HG03460 (cell line): Measurements from ENCODE around the gene LANCL3.
A peak's percentile ranks its signal among the peaks of the same experiment; 100 is the strongest.

Experiments used
- ATAC-seq: cut with Tn5 transposase; IDR thresholded peaks from one replicate; pipeline ENCODE4 v1.9.1; 2021; ENCODE audit not compliant: unreplicated experiment

Gene LANCL3

DNA sequence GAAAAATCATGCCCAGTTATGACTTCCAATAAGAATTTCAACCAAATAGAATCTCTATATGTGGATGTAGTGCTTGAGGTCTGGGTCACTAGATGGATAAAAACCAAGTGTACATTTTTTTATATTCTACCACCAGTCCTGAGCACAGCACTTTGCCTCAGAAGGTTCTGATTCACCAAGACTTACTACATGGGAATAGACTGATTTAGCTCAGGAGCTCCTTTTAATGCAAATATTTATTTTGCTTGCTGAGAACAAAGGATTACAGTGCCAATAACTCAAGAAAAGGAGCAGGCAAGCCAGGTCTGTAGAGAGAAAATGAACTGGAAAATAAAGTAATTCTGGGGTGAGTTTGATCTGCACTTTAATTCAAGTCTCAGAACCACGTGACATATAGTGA is 107.8 kb downstream of the LANCL3 start:
- no peak for ATAC-seq

DNA sequence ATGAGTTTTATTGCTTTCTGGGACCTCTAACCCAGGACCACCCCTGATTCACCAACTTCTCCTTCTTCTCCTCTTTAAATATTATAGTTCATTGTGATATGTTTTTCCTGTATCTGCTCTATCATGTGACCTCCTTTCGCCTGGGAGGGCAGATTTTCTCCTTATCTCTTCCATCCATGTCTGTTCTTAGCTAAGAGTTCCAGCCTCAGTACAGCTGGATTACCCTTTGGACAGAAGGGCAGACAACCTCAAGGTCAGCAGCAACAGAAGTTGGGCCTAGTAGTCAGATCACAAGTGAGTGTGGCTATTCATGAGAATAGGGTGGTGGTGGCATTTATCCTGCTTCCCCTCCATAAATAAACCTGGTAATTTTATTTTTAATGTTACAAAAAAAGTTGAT is 108.4 kb downstream of the LANCL3 start:
- ATAC-seq = no peak

DNA sequence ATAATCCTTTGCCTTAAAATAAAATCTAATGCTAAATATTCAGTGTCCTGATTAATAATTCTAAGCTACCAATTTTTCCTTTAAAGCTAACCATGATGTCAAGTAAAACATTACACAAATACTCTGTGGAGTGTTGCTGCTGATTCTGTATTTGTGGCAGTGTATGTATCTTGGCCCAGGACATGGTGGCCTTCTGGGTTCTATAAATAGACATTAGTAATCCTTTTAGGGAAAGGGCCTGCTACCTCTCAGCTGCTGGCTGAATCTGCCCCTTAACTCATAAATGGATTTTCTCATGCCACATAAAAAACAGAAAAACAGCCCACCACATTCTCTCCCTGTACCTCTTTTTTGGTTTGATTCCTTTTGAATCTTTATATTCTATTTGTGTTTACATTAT is 113.0 kb downstream of the LANCL3 start:
- no peak for ATAC-seq

DNA sequence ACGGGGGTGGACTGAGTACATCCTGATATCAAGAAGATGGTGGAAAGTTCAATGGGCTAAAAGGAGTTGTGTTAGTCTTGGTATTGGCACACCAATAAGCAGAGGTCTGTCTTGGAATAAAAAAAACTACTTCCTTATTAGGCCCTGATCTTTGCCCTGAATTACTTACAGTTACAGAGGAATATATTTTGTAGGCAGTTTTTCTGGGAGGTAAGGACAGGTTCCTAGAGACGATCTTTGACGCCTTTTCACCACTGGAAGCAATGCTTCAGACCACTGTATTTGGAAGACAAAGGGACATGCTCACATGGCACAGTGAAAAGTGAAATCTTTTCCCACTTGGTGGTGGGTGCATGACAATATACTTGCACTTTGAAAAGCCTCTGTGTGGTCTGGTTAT is 113.5 kb downstream of the LANCL3 start:
- ATAC-seq = no peak

DNA sequence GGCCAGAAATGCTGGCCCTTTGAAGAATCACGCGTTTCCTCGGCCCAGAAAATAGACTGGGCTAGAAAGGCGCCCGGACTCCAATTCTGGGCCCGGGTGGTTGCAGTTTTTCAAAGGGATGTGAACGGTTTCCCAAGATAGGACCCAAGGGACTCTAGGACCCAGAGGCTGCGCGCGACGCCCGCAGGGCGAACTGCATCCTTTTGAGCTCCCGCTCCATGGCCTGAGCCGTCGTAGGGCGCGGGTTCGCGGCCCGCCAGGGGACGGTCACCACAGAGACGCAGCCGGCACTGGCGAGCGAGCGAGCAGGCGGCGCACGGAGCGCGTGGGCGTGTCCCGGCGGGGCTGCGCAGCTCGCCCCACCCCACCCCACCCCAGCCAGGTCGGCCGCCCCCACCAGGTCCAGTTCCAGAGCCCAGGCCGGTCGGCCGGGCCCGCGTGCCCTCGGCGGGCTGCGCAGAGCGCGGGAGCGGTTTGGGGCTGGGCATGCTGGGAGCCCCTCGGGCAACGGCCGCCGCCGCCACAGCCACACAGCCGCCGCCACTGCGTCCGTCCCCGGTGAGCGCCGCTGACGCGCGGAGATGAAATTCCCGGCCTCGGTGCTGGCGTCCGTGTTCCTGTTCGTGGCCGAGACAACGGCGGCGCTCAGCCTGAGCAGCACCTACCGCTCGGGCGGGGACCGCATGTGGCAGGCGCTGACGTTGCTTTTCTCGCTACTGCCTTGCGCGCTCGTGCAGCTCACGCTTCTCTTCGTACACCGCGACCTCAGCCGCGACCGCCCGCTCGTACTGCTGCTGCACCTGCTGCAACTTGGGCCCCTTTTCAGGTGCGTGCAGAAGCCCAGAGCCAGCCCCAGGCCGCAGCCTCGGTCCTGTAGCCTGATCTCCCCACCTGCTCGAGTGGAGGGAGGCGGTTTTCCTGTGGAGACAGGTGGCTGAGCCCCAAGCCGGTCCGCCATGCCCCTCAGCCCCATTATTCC is 114.2 kb downstream of the LANCL3 start, which contains the start of gene XK:
Gene XK, plus strand, starts transcription at position 411 of the 979 bp plus-strand sequence. Its CDS starts 171 bp downstream, at position 582.
- peak; percentile 68 for ATAC-seq

DNA sequence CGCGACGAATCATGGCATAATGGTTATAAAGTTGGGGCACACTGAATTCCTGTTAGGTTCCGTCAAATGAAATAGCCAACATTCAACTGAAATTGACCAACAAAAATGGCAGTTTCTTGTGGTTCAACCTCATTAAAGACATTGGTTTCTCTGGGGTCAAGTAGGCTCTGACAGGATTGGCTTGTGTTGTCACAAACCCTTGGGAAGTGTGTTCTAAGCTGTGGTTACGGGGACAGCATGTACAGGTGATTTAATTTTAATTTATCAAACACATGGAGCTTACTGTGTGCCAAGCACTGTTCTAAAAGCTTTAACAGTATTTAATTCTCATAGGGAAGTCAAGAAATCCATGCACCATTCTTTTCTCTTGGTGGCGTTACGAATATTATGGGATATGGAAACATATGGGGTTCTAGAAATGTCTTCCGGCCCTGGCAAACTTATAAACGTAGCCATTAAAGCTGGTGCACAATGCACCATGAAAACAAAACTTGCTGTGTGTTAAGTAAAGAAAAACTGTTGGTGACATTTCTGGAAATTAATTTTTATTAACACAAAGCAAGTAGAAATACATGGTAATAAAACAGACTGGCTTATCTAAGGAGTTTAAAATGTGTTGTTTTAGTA is 115.0 kb downstream of the LANCL3 start:
- no peak for ATAC-seq

DNA sequence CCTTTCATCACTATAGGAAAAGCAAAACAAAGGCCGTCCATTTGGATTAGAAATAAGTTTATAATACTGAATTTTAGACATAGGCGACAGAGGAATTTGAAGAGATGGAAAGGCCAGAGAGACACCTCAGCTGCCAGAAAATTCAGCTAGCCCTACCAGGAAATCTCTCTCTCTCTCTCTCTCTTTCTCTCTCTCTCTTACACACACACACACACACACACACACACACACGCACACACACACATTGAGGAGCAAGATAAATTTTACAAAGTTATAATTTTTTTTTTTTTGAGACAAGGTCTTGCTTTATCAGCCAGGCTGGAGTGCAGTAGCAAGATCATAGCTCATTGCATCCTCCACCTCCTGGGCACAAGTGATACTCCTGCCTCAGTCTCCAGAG is 115.5 kb downstream of the LANCL3 start:
- ATAC-seq = no peak

DNA sequence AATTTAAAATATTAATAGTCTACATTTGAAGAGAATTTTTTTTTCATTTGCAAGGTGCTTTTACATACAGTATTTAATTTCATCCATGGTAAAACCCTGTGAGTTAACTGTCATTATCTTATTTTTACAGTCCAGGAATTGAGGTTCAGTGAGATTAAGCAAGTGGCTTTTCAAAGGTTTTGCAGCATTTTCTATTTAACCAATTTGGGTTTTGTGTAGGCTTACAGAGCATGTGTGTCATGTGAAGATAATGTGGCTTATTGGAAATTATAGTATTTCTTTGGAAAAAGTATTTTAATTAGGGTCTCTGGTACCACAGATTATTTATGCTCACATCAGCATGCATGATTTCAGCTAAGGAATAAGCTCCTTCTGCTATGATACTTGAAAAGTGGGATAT is 118.7 kb downstream of the LANCL3 start:
- ATAC-seq = no peak

DNA sequence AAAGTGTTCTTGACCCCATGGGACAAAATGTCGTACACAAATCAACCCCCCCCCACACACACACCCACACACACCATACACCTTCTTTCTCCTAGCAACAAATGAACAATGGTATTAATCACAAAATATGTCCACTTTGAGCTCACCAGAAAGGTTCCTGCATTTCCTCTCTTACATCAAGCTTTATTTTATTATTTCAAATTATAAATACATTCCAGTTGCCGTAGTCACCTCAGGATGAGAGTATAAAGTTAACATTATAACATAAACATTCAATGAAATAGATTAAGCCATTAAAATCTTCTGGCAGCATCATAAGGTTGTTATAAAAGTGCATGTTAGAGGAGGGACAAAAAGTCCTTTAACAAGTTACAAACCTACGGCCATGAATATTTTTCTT is 121.5 kb downstream of the LANCL3 start:
- no peak for ATAC-seq

DNA sequence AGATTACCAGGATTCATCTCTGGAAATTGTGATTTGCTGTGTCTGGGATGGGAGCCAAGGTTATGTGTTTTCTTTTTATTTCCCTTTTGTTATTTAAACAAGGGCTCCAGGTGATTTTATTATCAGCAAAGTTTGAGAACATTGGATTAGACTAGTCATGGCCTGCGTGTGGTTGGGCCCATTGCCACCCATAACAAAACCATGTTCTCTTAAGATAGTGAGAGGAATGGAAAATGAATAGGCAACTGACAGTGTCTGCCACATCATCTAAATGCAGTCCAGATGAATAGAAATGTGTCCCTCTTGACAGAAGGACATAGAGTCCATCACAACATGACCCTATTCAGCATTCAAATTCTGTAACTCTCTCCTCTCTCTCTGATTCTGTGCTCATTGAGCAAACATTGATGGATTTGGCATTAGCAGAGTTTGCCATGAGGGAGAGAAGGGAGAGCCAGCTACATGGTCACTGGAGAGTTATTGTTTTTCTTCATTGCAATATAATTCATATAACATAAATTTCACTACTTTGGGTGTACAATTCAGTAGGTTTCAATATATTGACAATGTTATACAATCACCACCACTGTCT is 125.8 kb downstream of the LANCL3 start:
- no peak for ATAC-seq

DNA sequence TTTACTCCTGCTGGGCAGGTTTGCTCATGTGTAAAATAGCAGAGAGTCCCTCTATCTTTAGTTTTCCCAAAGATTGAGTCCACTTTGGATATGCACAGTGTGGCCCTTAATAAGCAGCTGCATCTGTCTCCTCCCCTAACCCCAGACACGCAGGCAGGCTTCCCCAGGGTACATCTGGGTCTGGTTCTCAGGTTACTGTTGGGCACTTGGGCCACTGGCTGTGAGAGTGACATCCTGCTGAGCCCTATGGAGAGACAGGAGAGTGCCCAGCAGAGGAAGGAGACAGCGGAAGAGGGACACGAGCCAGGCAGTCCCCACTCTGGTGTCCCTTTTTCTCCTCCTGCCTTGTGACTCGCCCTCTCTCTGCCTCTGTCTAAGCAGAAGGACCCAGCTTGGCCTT is 130.1 kb downstream of the LANCL3 start:
- no peak for ATAC-seq

DNA sequence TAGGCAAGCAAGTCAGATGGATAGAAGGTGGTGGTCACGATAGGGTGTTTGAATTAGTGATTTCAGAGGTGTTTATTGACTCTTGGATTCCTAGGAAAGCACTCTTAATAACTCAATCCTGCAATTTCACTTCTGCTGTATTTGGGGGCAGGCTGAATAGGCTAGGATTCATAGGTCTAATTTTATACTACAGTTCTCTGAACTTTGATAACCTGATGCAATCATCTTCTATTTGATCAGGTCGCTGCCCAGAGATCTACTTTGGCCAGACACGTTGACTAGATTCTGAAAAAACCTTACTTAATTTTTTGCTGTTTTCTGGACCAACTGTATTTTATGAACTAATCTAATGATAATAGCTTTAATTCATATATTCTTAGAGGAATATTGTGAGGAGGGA is 140.5 kb downstream of the LANCL3 start:
- ATAC-seq = no peak

DNA sequence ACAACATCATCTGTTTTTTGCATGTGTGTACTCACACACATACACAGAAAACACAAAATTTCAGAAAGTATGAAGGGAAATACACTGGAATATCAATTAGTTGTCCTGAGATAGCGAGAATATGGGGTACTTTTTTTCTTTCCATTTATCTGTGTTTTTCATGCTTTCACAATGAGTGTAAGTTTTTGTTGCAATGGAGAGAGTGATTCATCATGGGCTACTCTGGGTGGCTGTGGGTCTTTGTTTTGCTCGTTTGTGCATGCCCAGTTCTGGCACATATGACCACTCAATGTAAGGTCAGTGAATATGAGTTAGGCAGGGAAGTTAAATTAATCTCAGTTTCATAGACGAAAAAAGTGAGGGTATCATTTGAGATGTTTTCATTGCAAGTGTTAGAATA is 141.0 kb downstream of the LANCL3 start:
- ATAC-seq = no peak

DNA sequence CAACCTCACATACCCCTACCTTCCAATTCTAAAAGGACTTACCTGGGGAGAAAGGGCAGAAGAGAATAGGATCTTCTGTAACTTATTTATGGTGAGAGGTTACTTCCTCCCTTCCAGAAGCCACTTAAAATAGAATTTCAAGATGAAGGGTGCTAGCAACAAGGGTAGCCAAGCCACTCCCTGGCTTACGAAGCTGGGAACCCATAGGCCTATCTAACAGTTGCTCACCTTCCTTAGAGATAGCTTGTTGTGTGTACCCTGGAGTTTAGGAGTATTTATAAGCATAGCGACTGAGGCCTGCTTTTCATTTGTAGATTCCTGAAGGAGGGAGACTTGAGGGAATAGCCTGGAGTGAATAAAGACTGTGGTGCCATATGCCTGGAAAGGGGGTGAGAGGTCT is 143.0 kb downstream of the LANCL3 start:
- no peak for ATAC-seq

DNA sequence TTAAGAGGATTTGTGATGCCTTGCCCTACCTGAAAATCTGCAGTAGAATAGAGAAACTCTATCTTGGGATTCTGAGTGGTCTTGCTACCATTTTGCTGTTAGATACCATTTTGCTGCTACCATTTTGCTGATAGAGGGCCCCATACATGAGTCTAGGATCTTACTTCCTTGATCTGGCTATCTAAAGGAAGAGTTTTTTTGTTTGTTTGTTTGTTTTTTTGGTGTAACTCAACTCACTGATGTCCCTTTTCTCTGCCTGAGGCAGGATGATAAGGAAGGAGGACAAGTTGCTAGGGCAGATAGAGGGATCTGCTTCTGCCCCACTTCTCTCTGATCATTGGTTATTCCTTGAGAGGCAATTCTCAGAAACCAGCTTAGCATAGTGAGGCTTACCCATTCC is 145.1 kb downstream of the LANCL3 start:
- no peak for ATAC-seq

DNA sequence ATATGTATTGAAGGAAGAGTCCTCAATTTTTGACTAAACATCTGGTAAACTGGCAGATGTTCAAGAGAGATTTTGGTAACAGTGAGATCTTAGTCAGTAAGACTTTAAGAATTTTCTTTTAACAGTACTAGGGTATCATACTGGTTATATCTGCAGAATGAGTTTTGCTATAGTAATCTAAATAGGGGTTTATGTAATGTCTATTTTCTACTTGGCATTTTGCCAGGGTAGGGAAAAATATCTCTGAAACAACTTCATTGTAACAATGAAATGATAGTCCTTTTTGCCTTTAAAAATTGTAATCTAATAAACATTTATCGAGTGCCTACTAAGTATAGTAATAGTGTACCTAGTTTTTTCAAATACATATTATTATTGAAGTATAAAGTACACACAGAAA is 146.2 kb downstream of the LANCL3 start:
- ATAC-seq = no peak

DNA sequence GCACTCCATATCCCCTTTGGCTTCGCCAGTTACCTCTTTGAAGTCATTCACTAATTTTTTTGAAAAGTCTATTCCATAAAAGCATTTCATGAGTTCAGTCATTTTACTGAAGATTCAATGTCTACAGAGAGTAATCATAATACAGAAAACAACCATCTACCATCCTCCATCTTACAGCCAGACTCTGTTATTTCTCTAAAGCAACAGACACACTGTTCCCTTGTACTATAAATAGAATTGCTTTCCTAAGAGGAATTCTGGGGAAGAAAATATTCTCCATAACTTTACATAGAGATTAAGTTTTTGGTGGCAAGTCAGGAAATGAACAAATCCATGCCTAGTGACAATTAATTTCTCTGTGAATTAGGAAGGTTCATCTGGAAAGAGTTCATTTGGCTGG is 151.1 kb downstream of the LANCL3 start:
- ATAC-seq = no peak

DNA sequence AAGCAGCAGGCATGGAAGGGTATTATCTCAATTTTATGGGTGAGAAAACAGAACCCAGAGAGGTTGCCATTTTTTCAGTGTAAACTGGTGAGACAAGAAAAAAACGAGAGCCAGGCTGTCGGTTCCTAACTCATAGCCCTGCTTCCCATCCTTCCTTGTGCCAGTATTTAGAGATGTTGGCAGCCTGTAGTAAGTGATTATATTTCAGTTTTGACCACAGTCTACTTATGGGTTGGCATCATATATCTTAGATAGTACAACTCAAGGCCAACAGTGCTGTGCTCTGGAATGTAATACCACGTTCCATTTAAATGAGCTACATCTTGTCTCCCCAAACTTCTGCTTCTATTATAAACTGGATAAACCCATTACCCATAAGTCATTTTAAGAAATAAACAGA is 154.9 kb downstream of the LANCL3 start:
- no peak for ATAC-seq
